HG03135 (cell line): ENCODE measurements around the gene FCRL5.
"Not testable (repeated sequence)": the region's sequence is repeated elsewhere in the genome, so short reads cannot be mapped to it uniquely, and the experiment has no call there.

Source experiments
- ATAC-seq: cut with Tn5 transposase; IDR thresholded peaks from one replicate; pipeline ENCODE4 v1.9.1; 2021; ENCODE audit warnings: mild to moderate bottlenecking, moderate library complexity; ENCODE audit not compliant: unreplicated experiment

FCRL5 gene

GRCh38 chr1:157551694-157552693 lies at the start of gene FCRL5:
Gene FCRL5 (minus strand): TSS chr1:157552515. CDS start chr1:157552362, 153 bp downstream.
- peak; percentile 82 for ATAC-seq

DNA sequence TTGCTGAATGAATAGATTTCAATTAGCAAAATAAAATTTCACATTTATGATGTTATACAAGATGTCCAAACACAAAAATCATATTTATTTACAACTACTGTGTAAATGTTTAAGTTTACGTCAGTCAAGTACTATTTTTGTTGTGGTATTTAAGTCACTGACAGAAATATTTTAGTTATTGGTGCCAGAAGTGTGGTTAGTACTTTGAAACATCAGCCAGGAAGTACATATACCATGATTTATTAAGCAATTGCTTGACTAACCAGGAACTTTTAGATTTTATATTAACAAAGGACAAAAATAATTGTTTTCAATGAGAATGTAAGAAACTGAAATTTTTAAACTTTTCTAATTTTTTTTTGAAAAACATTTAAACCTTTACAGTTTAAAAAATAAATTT lies 47.9 kb upstream of the FCRL5 start:
- no peak for ATAC-seq

DNA sequence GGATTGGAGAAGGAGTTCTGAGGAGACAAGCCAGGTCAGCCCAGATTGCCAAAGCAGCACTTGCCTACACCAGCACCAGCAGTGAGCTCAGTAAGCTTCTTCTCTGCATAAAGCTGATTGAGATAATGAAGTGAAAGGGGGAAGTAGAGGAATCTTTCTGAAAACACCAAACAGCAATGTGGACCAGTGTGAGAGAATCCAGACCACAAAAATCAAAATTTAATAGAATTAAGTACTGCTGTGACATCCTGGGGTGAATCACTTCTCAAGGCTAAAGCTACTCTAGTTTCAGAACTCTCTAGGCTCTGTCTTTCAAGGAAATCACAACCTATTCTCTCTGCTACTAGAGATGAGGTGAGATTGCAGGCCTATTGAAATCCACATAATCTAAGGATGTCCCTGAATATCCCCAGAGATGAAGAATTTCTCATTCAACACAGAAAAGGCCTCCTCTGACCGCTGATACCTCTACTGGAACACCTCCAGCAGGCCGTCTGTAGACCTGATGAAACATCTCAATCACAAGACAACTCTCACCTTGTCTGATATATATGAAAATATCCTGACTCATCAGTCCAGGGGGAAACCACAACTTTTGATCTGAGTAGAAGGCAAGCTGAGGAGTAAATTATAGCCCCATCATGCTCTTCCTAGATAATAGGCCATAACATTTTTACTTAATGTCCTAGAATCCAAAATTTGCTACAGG lies 45.8 kb upstream of the FCRL5 start, which contains the start of gene FCRL4:
FCRL4 (minus strand) TSS at position 127 of the 709 bp plus-strand sequence. CDS start 141 bp downstream, outside the sequence.
- peak; percentile 66 for ATAC-seq

GRCh38 chr1:157596384-157596783 lies 44.1 kb upstream of the FCRL5 start:
- peak; percentile 49 for ATAC-seq

DNA sequence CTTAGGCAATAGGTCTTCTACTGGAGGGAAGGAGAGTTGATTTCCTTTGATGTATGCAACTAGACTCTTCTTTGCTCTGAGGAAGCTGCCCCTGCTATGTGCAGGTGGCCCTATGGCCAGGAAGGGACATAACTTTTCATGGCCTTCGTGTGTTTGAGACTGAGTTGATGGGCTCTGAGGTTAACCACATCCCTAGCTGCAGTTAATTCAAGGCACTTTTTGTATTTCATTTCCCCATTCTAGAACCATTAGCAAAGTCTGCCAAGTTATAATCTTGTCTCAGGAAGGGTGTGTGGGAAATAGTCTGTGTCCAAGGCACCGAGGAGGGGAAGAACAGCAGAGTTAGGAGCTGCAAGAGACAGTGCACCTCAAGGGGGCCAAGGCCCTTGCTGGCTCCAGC lies 43.0 kb upstream of the FCRL5 start:
- peak; percentile 61 for ATAC-seq

DNA sequence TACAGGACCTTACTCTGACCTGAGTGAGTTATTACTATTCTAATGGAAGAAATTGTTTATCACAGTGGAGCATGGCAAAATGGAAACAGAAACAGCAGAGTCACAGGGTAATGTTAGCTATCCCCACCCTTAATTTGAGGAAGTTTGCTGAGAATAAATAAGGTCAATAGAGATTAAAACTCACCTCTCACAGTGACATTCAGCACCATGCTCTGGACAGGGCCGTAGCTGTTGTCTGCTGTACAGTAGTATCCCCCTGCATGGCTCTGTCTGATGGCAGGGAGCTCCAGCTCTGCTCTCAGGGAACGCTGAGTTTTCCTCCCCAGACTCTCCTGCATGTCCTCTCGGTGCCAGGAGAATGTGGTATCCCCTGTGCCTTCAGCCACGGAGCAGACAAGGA lies 33.7 kb upstream of the FCRL5 start:
- no peak for ATAC-seq

- no peak for ATAC-seq
These were observed 32.2 kb upstream of the FCRL5 start for GRCh38 chr1:157584503-157584902.

DNA sequence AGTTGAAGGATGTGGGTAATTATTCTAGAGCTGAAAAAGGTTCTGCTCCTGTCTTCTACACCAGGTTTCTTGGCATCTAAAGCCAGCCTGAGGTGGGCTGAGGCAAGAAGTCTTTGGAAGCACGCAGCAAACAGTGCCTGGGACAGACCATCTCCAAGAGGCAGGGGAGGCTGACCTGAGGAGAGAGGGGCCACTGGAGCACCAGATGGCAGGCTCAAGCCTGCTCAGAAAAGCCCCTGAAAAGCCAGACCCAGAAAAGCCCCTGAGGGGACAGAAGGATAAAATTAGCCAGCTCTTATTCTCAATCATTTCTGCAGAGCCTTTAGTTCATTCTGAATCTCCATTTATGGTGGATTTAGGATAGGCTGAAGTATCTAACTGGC lies 28.5 kb upstream of the FCRL5 start:
- ATAC-seq: no peak

GRCh38 chr1:157580179-157580827 lies 28.0 kb upstream of the FCRL5 start:
- ATAC-seq: no peak

DNA sequence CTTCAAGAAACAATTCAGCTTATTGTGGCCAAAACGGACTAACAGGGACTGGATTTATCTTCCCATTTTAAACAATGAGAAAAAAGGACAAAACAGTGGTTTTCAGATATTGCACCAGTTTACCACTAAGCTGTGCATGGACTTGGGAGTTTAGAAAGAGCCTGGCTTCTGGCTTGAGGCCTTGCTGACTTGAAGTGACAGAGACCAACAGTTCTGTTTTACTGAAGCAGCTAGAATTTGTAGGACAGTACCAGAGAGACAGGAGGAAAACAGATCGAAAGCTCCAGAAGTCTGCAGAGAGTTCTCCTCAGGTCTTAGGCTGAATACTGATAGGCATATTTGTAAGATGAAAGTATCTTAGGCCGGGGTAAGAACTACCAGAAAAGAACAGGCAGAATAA lies 25.1 kb upstream of the FCRL5 start:
- ATAC-seq: no peak

- ATAC-seq: peak; percentile 61
These were observed 23.4 kb upstream of the FCRL5 start for GRCh38 chr1:157575744-157576143.

DNA sequence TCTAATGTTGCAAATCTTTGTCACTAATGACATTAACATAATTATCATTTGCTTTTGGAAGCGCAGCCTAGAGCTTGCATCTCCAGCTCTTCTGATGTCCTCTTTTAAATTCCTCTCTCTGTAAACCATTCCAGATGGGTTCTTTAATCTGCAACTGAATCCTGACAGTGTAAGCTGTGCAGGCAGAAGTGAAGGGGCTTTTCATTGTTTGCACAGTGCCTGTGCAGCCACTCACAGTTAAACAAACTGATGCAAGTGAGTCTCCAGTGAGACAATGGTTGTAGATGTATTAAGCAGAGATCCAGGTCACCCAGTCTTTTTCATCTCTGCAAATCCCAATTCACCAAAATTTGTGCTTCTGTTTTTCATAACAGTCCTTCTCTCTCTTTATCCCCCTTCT lies 22.5 kb upstream of the FCRL5 start:
- ATAC-seq: no peak

GRCh38 chr1:157566484-157567300 lies 14.4 kb upstream of the FCRL5 start:
- ATAC-seq: no peak

DNA sequence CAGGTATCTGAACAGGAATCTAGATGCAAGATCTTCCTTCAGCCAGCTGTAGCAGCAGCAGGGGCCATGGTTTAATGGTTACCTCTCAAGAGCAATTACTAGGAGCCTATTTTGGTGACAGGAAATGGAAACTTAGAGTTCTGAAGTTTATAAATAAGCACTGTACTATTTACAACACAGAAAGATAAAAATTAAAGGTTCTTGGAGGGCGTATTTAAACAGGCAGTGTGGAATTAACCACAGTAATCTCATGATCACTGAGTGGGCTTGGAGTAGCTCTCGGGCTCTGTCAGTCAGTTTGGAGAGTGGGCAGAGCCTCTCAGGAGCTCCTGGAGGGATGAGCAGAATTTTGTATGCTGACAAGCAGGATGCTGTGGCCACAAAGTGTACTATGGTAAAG lies 10.2 kb upstream of the FCRL5 start:
- peak; percentile 66 for ATAC-seq

- no peak for ATAC-seq
These were observed 5.8 kb upstream of the FCRL5 start for GRCh38 chr1:157558119-157558518.

GRCh38 chr1:157548081-157548480 lies 4.2 kb downstream of the FCRL5 start:
- not testable (repeated sequence) for ATAC-seq

- no peak for ATAC-seq
These were observed 9.6 kb downstream of the FCRL5 start for GRCh38 chr1:157542676-157543075.

DNA sequence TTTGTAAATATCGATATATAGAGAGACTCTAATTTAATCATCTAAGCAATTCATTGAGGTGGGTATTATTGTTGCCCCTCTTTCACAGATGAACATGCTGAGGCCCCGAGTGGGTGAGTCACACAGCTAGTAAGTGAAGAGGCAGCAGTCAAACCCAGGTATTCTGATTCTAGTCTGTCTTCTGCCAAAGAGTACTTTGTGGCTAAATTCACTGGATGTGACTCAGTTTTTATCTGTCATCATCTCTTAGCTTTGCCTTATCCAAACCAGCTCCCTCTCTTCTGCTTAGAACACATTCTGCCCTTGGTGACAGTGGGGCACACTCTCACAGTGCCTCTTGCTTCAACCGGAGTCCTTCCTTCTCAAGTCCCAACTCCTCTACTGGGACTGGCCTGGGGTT lies 11.5 kb downstream of the FCRL5 start:
- ATAC-seq: no peak

GRCh38 chr1:157540160-157540748 lies 12.1 kb downstream of the FCRL5 start:
- no peak for ATAC-seq

- no peak for ATAC-seq
These were observed 12.7 kb downstream of the FCRL5 start for GRCh38 chr1:157539568-157539967.
